K562 (cell line): ENCODE measurements around the gene TEAD4.

ENCODE experiments used
- DACH1 ChIP-seq: fragments of 450-650 bp; IDR thresholded peaks from 2 replicates; pipeline ENCODE4 v1.6.1; 2018; ENCODE audit not compliant: partially characterized antibody
- GTF2F1 ChIP-seq: IDR thresholded peaks from 2 replicates; pipeline ENCODE4 v1.6.1; 2011; ENCODE audit warnings: low read depth, low read length, improper control_type of control experiment
- MXI1 ChIP-seq: IDR thresholded peaks from 2 replicates; pipeline ENCODE4 v1.6.1; 2011; ENCODE audit warnings: low read depth, mild to moderate bottlenecking, improper control_type of control experiment, low read length
- TF ChIP-seq, protein P1 (sequence below), 2 experiments: fragments of 450-650 bp; formaldehyde crosslinking in 1 of 2; IDR thresholded peaks; 2 replicates each; pipeline versions ENCODE4 v1.4.0 to v1.6.1; 2014 to 2020; ENCODE audit warnings: mild to moderate bottlenecking in 2 of 2, borderline replicate concordance in 1 of 2, low read depth in 1 of 2

DNA sequence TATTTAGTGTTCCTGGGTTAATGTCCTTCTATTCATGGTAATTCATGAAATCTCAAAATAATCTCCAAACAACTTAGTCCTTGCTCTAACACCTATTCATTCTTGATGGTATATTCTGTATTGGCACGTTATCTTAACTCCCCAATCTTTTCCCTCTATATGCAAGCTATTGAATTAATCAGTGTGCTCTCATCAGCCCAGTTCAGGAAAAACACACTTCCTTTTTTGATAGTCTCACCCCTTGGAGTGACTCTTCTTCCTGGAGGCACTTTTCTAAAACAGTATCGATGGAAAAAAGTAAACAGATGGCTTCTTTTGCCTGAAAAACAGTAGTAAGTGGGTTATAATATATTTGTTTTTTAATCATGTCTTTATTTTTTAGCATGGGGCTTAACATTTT, 39.9 kb upstream of the TEAD4 start:
- TF ChIP-seq GTF2F1: no peak
- TF ChIP-seq, protein P1, sequence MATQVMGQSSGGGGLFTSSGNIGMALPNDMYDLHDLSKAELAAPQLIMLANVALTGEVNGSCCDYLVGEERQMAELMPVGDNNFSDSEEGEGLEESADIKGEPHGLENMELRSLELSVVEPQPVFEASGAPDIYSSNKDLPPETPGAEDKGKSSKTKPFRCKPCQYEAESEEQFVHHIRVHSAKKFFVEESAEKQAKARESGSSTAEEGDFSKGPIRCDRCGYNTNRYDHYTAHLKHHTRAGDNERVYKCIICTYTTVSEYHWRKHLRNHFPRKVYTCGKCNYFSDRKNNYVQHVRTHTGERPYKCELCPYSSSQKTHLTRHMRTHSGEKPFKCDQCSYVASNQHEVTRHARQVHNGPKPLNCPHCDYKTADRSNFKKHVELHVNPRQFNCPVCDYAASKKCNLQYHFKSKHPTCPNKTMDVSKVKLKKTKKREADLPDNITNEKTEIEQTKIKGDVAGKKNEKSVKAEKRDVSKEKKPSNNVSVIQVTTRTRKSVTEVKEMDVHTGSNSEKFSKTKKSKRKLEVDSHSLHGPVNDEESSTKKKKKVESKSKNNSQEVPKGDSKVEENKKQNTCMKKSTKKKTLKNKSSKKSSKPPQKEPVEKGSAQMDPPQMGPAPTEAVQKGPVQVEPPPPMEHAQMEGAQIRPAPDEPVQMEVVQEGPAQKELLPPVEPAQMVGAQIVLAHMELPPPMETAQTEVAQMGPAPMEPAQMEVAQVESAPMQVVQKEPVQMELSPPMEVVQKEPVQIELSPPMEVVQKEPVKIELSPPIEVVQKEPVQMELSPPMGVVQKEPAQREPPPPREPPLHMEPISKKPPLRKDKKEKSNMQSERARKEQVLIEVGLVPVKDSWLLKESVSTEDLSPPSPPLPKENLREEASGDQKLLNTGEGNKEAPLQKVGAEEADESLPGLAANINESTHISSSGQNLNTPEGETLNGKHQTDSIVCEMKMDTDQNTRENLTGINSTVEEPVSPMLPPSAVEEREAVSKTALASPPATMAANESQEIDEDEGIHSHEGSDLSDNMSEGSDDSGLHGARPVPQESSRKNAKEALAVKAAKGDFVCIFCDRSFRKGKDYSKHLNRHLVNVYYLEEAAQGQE (IDR thresholded peaks at IDR 0.05; ENCODE audit: borderline replicate concordance): no peak
- TF ChIP-seq, protein P1 (CRISPR knock-in tag; IDR thresholded peaks at IDR 0.05; ENCODE audit: low read depth): no peak
- TF ChIP-seq DACH1: no peak
- no peak for TF ChIP-seq MXI1
